Cardiac muscle cell (in vitro differentiated cells and primary cell): Measurements from ENCODE around the gene DIPK1A. TPM values are rescaled to one million over a fixed set of nuclear protein-coding genes. Genes with fewer than 3 reads are reported as not detected.

Experiments used
- DNase-seq, 2 donors: peaks; one replicate each; pipeline versions ENCODE4 v3.0.0 to v3.0.0-alpha.2; 2010 to 2017; ENCODE audit warnings: low read depth in 1 of 2, low spot score in 1 of 2
- H3K27ac ChIP-seq: fragments of 200-600 bp; sonication (generic); 2 replicates; pipeline ENCODE4 v1.5.1; 2016
- H3K27me3 ChIP-seq: fragments of 200-600 bp; sonication (generic); 2 replicates; pipeline ENCODE4 v1.6.0; 2016; ENCODE audit warnings: control low read depth
- H3K36me3 ChIP-seq: fragments of 200-600 bp; sonication (generic); 2 replicates; pipeline ENCODE4 v1.5.1; 2016; ENCODE audit warnings: control low read depth
- H3K4me1 ChIP-seq: fragments of 200-600 bp; sonication (generic); 2 replicates; pipeline ENCODE4 v1.8.1; 2017; ENCODE audit warnings: low read depth, mild to moderate bottlenecking, mixed run types
- H3K4me3 ChIP-seq: fragments of 200-600 bp; sonication (generic); 2 replicates; pipeline ENCODE4 v1.5.1; 2016; ENCODE audit warnings: mild to moderate bottlenecking
- H3K9me3 ChIP-seq: fragments of 200-600 bp; sonication (generic); 2 replicates; pipeline ENCODE4 v1.5.1; 2017; ENCODE audit warnings: low read depth, mild to moderate bottlenecking, control low read depth
- polyA plus RNA-seq: library from polyadenylated mRNA; unstranded; fragments of >200 nt; fragmentation: Nextera tagmentation; extraction: Ambion mirVana; gene quantifications from 2 replicates; pipeline ENCODE4 v1.2.1, GENCODE V29; 2016
- total RNA-seq: library from RNA; depleted of rRNA; stranded (reverse); fragments of >200 nt; gene quantifications from 2 replicates; pipeline ENCODE4 v1.2.3, GENCODE V29; 2016
- TF ChIP-seq, protein P1 (sequence below): IDR thresholded peaks from 2 replicates; pipeline ENCODE4 v1.5.1; 2012; ENCODE audit warnings: low read depth, mild to moderate bottlenecking, low read length

Gene DIPK1A
- total and polyA plus RNA-seq, 2 experiments from 2014 or later = 7.7 to 16.6 TPM

DNA sequence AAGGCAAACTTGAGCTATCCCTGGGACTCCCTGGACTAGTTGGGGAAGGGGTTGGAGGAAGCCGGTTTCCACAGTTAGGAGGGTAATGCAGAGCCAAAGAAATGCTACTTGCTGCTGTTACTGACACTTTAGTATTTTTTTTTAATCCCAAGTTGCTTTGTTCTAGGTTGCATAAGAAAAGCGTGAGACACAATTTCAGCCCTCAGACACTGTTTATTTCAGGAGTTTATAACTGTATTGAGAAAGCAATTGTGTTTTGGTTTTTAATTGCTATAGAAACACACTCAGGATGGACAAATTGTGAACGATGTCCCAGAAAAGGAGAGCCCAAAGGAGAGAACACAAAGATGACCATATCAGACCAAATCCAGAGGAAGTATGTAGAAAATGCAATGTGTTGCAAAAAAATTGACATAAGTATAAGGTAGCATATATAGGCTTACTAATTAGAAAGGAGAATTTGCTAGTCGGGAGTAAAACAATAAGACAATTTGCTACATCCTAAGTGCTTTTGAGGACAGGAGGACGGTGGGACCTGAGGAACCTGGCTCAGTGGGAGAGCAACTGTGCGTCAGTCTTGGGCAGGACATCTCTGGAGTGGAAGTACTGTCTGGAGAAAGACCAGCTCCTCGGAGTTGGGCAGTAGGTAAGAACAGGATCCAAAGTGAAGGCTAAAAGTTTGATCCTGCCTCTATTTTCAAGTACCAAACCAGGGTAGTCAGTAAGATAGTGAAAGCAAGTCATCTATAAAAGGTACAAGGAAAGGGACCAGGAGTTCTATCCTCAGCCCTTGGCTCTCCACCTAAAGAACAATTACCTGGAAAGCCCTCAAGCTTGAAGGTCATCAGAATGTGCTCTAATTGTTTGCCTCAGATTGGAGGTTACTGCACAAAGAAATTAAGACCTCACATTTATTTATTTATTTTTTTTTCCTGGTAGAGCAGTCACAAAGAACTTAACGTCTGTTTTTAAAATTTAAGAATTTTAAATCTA lies 39.9 kb downstream of the DIPK1A start:
- no peaks in the 10 kb centered on the region for H3K36me3 ChIP-seq
- H3K27me3 ChIP-seq = no peaks in the 10 kb centered on the region
- TF ChIP-seq, protein P1, sequence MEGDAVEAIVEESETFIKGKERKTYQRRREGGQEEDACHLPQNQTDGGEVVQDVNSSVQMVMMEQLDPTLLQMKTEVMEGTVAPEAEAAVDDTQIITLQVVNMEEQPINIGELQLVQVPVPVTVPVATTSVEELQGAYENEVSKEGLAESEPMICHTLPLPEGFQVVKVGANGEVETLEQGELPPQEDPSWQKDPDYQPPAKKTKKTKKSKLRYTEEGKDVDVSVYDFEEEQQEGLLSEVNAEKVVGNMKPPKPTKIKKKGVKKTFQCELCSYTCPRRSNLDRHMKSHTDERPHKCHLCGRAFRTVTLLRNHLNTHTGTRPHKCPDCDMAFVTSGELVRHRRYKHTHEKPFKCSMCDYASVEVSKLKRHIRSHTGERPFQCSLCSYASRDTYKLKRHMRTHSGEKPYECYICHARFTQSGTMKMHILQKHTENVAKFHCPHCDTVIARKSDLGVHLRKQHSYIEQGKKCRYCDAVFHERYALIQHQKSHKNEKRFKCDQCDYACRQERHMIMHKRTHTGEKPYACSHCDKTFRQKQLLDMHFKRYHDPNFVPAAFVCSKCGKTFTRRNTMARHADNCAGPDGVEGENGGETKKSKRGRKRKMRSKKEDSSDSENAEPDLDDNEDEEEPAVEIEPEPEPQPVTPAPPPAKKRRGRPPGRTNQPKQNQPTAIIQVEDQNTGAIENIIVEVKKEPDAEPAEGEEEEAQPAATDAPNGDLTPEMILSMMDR = no peak
- H3K4me3 ChIP-seq = no peak overlapping the region
- DNase-seq = no peak
- no peak overlapping the region for H3K27ac ChIP-seq
- H3K9me3 ChIP-seq = no peaks in the 10 kb centered on the region
- no peaks in the 10 kb centered on the region for H3K4me1 ChIP-seq

DNA sequence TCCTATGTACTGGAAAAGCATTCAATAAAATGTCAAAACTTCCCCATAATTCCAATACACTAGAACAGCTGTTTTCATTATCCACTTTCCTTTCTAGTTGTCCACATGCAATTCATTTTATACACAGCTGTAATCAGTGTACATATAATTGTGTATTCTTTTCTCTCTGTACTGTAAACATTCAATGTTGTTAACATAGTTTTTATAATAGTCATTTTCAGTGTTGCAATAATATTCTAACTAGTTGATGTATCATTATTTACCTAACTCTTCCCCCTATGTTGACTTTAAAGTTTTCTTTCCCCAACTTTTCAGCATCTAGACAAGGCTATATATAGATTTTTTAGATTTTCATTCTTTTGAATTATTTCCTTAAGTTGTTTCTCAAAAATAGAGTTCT lies 44.4 kb downstream of the DIPK1A start:
- no peak for DNase-seq

GRCh38 chr1:92915547-92915946 lies 45.7 kb downstream of the DIPK1A start:
- Histone ChIP-seq H3K27me3 (no peaks in the 10 kb centered on the region), H3K27ac (no peak overlapping the region), H3K36me3 (no peaks in the 10 kb centered on the region), H3K4me1 (no peaks in the 10 kb centered on the region), H3K4me3 (no peak overlapping the region), H3K9me3 (no peaks in the 10 kb centered on the region)
- TF ChIP-seq, protein P1 = no peak
- no peak for DNase-seq

More for the DNA sequence above, 44.4 kb downstream of the DIPK1A start:
- no peaks in the 10 kb centered on the region for H3K4me1 ChIP-seq
- TF ChIP-seq, protein P1 = no peak
- no peaks in the 10 kb centered on the region for H3K9me3 ChIP-seq
- no peaks in the 10 kb centered on the region for H3K27me3 ChIP-seq
- no peak overlapping the region for H3K4me3 ChIP-seq
- H3K27ac ChIP-seq = no peak overlapping the region
- no peaks in the 10 kb centered on the region for H3K36me3 ChIP-seq

DNA sequence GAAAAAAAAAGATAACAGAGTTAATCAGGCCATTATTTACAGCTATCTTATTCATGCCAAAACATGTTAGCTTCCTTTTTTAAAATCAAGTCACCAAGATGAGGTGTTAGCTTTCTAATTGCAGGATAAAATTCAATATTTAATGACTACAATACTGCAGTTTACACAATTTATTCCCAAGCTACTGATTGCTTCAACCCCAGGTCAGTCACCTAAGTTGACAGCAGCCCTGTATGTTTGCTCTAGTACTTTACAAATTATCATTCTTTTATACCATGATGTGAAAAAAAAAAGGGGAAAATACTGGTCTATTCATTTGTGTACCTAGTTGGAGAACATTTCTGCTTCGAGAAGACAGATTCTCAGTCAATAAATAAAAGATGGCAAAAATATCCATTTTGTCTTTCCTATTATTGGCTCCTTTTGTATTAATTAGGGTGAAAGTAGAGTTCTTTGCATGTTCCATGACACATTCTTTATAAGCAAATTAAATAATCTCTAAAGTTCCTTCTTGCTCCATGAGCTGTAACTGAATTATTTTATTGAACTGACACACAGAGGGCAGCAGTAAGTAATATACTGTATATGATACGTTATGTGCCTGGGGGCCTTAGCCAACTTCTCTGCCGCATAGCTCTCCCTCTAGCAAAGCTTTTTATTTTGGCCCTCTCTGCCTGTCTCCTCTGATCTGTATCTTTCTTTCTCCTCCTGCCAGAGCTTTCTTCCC lies 48.0 kb downstream of the DIPK1A start:
- Histone ChIP-seq H3K36me3 (no peaks in the 10 kb centered on the region), H3K4me3 (no peak overlapping the region)
- no peak for DNase-seq

GRCh38 chr1:92910081-92910480 lies 51.2 kb downstream of the DIPK1A start:
- H3K27ac ChIP-seq = no peak overlapping the region
- H3K27me3 ChIP-seq = no peaks in the 10 kb centered on the region
- no peak overlapping the region for H3K4me3 ChIP-seq
- H3K36me3 ChIP-seq = no peaks in the 10 kb centered on the region
- H3K9me3 ChIP-seq = no peaks in the 10 kb centered on the region
- no peaks in the 10 kb centered on the region for H3K4me1 ChIP-seq
- DNase-seq = no peak
- TF ChIP-seq, protein P1 = no peak

More for the DNA sequence above, 48.0 kb downstream of the DIPK1A start:
- no peak overlapping the region for H3K27ac ChIP-seq
- TF ChIP-seq, protein P1 = no peak
- no peaks in the 10 kb centered on the region for H3K4me1 ChIP-seq
- H3K9me3 ChIP-seq = no peaks in the 10 kb centered on the region
- H3K27me3 ChIP-seq = no peaks in the 10 kb centered on the region
